Mesenchymal stem cell (in vitro differentiated cells and primary cell): Measurements from ENCODE around the gene ATP5F1D.
A peak's percentile ranks its signal among the peaks of the same experiment; 100 is the strongest.

Source experiments
- DNase-seq: peaks from one replicate; pipeline ENCODE4 v3.0.0-alpha.2; 2013
- H2AFZ ChIP-seq: one replicate; pipeline ENCODE4 v1.6.1; 2013; ENCODE audit warnings: low read depth, mild to moderate bottlenecking, control low read depth, inconsistent platforms, low read length, moderate library complexity
- H2AK5ac ChIP-seq: 2 replicates; pipeline ENCODE4 v1.6.1; 2013; ENCODE audit warnings: low read length, moderate library complexity, mild to moderate bottlenecking, inconsistent platforms; ENCODE audit not compliant: severe bottlenecking
- H2BK120ac ChIP-seq: one replicate; pipeline ENCODE4 v1.6.1; 2013; ENCODE audit warnings: low read depth, mild to moderate bottlenecking, inconsistent platforms, low read length, moderate library complexity
- H2BK12ac ChIP-seq, 2 experiments: one replicate each; pipeline ENCODE4 v1.6.1; 2013; ENCODE audit warnings: inconsistent platforms in 2 of 2, low read length in 2 of 2, mild to moderate bottlenecking in 2 of 2, moderate library complexity in 2 of 2, control low read depth in 1 of 2
- H2BK15ac ChIP-seq: one replicate; pipeline ENCODE4 v1.6.1; 2013; ENCODE audit warnings: mild to moderate bottlenecking, low read depth, inconsistent platforms; ENCODE audit not compliant: poor library complexity, severe bottlenecking
- H2BK5ac ChIP-seq: 2 replicates; pipeline ENCODE4 v1.6.1; 2013; ENCODE audit warnings: low read depth, mild to moderate bottlenecking, low read length, control low read depth, inconsistent platforms; ENCODE audit not compliant: poor library complexity, severe bottlenecking
- H3K14ac ChIP-seq, 2 experiments: one replicate each; pipeline ENCODE4 v1.6.1; 2013; ENCODE audit warnings: inconsistent platforms in 2 of 2, low read length in 2 of 2, control low read depth in 1 of 2, mild to moderate bottlenecking in 1 of 2, moderate library complexity in 1 of 2
- H3K18ac ChIP-seq, 2 experiments: one replicate each; pipeline ENCODE4 v1.6.1; 2013; ENCODE audit warnings: inconsistent platforms in 2 of 2, low read length in 2 of 2, control low read depth in 1 of 2, low read depth in 1 of 2, mild to moderate bottlenecking in 1 of 2
- H3K23ac ChIP-seq, 2 experiments: one replicate each; pipeline ENCODE4 v1.6.1; 2013; ENCODE audit warnings: inconsistent platforms in 2 of 2, low read length in 2 of 2, mild to moderate bottlenecking in 2 of 2, moderate library complexity in 2 of 2, control low read depth in 1 of 2
- H3K27ac ChIP-seq: 2 replicates; pipeline ENCODE4 v1.5.1; 2013; ENCODE audit warnings: mild to moderate bottlenecking, moderate library complexity, low read length, control low read depth, inconsistent platforms; ENCODE audit not compliant: poor library complexity, severe bottlenecking
- H3K27me3 ChIP-seq, 2 experiments: 2 replicates each; pipeline versions ENCODE4 v1.6.1 to v1.7.0; 2013; ENCODE audit warnings: low read length in 2 of 2, mild to moderate bottlenecking in 2 of 2, moderate library complexity in 2 of 2, control low read depth in 1 of 2, inconsistent platforms in 1 of 2; ENCODE audit not compliant: control insufficient read depth in 1 of 2, insufficient read depth in 1 of 2
- H3K36me3 ChIP-seq, 2 experiments: 2 replicates each; pipeline versions ENCODE4 v1.6.1 to v1.7.0; 2013; ENCODE audit warnings: low read length in 2 of 2, control low read depth in 1 of 2, inconsistent platforms in 1 of 2, low read depth in 1 of 2, mild to moderate bottlenecking in 1 of 2; ENCODE audit not compliant: insufficient read depth in 2 of 2, control insufficient read depth in 1 of 2
- H3K4ac ChIP-seq, 2 experiments: one replicate each; pipeline ENCODE4 v1.6.1; 2013; ENCODE audit warnings: inconsistent platforms in 2 of 2, low read length in 2 of 2, mild to moderate bottlenecking in 2 of 2, moderate library complexity in 2 of 2, control low read depth in 1 of 2, low read depth in 1 of 2
- H3K4me1 ChIP-seq: 2 replicates; pipeline ENCODE4 v1.6.1; 2013; ENCODE audit warnings: low read depth, low read length, control low read depth; ENCODE audit not compliant: control insufficient read depth, insufficient read depth
- H3K4me2 ChIP-seq: 2 replicates; pipeline ENCODE4 v1.6.1; 2013; ENCODE audit warnings: low read length, mild to moderate bottlenecking, inconsistent platforms; ENCODE audit not compliant: poor library complexity, severe bottlenecking
- H3K4me3 ChIP-seq, 2 experiments: 2 replicates each; pipeline versions ENCODE4 v1.5.1 to v1.7.0; 2013; ENCODE audit warnings: low read length in 2 of 2, mild to moderate bottlenecking in 2 of 2, control low read depth in 1 of 2, low read depth in 1 of 2; ENCODE audit not compliant: insufficient read depth in 1 of 2
- H3K79me1 ChIP-seq: replicated peaks from 2 replicates; pipeline ENCODE4 v1.6.1; 2013; ENCODE audit warnings: mild to moderate bottlenecking, control low read depth, low read length, inconsistent platforms; ENCODE audit not compliant: poor library complexity, severe bottlenecking
- H3K9ac ChIP-seq: 2 replicates; pipeline ENCODE4 v1.7.0; 2013; ENCODE audit warnings: mild to moderate bottlenecking, low read length, moderate library complexity
- H3K9me3 ChIP-seq: 2 replicates; pipeline ENCODE4 v1.7.0; 2013; ENCODE audit warnings: mild to moderate bottlenecking, low read length; ENCODE audit not compliant: control insufficient read depth
- H4K8ac ChIP-seq: one replicate; pipeline ENCODE4 v1.6.1; 2013; ENCODE audit warnings: inconsistent platforms, mild to moderate bottlenecking, low read length, moderate library complexity
- H4K91ac ChIP-seq: one replicate; pipeline ENCODE4 v1.6.1; 2013; ENCODE audit warnings: mild to moderate bottlenecking, low read length, inconsistent platforms
- WGBS: methylation state at CpG from one replicate; pipeline ENCODE4 v1.1.7; 2013; ENCODE audit warnings: mixed read lengths; 5-methylcytosine and 5-hydroxymethylcytosine counted together

The ATP5F1D gene

DNA sequence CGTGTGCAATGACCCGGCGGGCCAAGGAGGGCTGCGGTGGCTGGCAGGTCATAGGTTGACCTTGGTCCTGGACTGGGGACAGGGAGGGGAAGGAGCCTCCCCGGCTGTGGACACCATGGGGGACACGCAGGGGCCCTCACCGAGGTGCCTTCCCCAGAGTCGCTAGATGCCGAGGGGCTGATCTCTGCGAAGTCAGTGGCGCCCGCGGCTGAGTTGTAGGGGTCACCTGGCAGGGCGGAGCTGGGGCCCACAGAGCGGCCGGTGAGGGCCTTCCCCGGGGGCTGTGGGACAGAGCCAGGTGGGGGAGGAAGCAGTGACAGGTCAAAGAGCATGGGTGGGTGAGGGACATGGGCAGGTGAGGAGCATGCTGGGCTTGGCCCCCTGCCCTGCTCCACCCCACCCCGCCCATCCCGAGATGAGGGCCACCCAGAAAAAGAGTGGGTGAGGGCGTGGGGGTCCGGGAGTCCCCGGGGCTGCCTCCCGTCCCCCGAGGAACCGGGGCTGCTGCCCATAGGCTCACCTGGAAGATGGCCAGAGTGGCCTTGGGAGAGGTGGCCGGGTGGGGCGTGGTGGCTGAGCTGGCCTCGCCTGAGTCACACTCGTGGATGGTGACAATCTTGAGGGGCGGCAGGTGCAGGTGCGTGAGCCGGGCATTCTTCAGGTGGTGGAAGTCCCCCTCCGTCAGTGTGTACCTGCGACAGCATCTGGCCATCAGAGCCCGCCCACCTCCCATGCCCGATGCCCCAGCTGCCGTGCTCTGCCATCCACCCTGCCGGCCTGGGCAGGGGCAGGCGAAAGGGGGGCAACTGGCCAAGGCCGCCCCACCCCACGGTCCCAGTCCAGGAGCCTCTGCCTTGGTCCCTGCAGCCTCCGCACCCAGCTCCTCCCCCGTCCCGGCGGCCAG, 7.2 kb upstream of the ATP5F1D start:
- Histone ChIP-seq H2BK120ac (no peak overlapping the region), H3K36me3 (peaks cover 20 to 63% of the 10 kb centered on the region in 2 experiments), H3K4me2 (no peak overlapping the region), H3K79me1 (peaks cover 32% of the 10 kb centered on the region), H2BK5ac (no peak overlapping the region), H3K4me3 (no peak overlapping the region), H3K14ac (no peak overlapping the region), H3K9me3 (no peaks in the 10 kb centered on the region), H2AK5ac (no peak overlapping the region), H2BK15ac (no peak overlapping the region), H2AFZ (no peak overlapping the region), H3K27me3 (no peaks in the 10 kb centered on the region), H4K8ac (no peak overlapping the region), H3K4ac (no peak overlapping the region), H3K23ac (no peak overlapping the region), H3K9ac (no peak overlapping the region), H3K27ac (no peak overlapping the region), H2BK12ac (no peak overlapping the region), H3K18ac (no peak overlapping the region), H4K91ac (no peak overlapping the region), H3K4me1 (peaks cover 44% of the 10 kb centered on the region)
- WGBS = 96% methylated on average over 45 of the region's 45 CpGs
- DNase-seq = no peak

DNA sequence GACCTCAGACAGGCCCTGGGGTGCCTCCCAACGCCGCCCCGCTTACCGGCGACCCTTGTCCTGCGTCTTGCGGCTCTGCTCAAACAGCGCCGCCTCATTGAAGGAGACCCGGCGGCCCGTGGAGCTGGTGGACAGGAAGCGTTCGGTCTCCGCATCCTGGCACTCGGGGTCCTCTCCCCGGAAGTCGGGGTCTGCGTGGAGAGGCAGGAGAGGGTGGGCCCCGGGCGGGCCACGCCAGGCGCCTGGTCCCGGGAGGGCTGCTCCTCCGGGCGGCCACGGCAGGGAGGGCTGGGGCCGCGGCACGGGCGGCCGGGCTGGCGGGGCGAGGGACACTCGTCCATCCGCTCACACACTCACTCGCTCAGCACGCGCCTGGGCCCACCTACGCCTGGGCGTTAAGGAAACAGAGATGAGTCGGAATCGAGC, 6.6 kb upstream of the ATP5F1D start:
- Histone ChIP-seq H3K14ac (no peak overlapping the region), H3K4me1 (peaks cover 50% of the 10 kb centered on the region), H3K36me3 (peaks cover 20 to 56% of the 10 kb centered on the region in 2 experiments), H3K27me3 (no peaks in the 10 kb centered on the region), H2AFZ (no peak overlapping the region), H4K91ac (no peak overlapping the region), H3K9me3 (no peaks in the 10 kb centered on the region), H3K18ac (no peak overlapping the region), H3K9ac (no peak overlapping the region), H2BK15ac (no peak overlapping the region), H3K4me3 (no peak overlapping the region), H3K4ac (no peak overlapping the region), H4K8ac (no peak overlapping the region), H3K79me1 (peaks cover 32% of the 10 kb centered on the region), H3K23ac (no peak overlapping the region), H3K27ac (no peak overlapping the region), H3K4me2 (no peak overlapping the region), H2BK120ac (no peak overlapping the region), H2BK5ac (no peak overlapping the region), H2AK5ac (no peak overlapping the region), H2BK12ac (no peak overlapping the region)
- no peak for DNase-seq
- WGBS = 97% methylated on average over 43 of the region's 43 CpGs

DNA sequence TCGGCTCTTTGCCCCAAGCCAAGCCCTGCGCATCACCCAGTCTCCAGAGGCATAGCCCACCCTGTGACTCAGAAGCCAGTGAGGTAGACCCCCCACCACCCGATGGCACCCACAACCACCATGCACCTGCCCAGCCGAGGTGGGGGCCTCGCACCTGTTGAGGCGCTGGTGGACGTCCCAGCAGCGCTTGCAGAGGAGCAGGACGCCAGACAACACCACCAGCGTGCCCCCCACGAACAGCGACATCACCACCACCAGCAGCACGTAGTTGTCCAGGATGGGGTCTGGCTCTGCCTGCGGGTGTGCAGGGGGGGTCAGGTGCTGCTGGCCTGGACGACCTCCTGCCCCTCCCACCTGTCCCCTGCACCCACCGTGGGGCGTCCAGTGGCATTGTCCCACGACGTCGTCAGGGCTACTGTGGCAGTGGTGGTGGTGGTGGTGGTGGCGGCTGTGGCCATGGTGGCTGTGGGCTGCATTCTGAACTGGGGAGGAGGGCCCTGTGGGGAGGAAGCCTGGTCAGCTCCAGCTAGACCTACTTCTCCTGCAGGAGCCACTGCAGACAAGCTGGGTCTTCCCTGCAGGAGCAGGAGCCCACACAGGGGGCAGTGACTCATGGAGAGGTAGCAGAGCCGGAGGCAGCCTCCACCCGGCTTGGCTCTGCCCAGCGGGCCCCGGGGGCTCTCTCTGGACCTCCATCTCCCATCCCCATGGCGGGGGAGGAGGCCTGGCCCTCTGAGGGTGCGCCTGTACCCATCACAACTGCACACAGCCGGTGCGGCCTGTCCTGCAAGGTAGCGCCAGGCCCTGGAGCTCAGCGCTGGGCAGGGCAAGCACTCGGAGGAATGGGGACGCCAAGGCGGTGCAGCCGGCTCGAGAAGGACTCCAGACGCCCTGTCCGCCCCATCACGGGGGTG, 5.7 kb upstream of the ATP5F1D start:
- Histone ChIP-seq H3K4me1 (peaks cover 50% of the 10 kb centered on the region), H3K9me3 (no peaks in the 10 kb centered on the region), H2BK12ac (peak overlapping the region in 1 of 2 experiments; percentile 77), H3K79me1 (peaks cover 30% of the 10 kb centered on the region), H2BK120ac (no peak overlapping the region), H4K91ac (peak overlapping the region; percentile 14), H3K4me2 (peak overlapping the region; percentile 85), H2AK5ac (peak overlapping the region; percentile 24), H2AFZ (no peak overlapping the region), H3K4me3 (peak overlapping the region; percentile 47 to 74), H3K27me3 (no peaks in the 10 kb centered on the region), H2BK15ac (no peak overlapping the region), H2BK5ac (no peak overlapping the region), H4K8ac (peak overlapping the region; percentile 48), H3K27ac (peak overlapping the region; percentile 51), H3K14ac (peak overlapping the region in 1 of 2 experiments; percentile 76), H3K18ac (peak overlapping the region in 1 of 2 experiments; percentile 75), H3K4ac (peak overlapping the region; percentile 9 to 32), H3K9ac (peak overlapping the region; percentile 53), H3K36me3 (peaks cover 20 to 47% of the 10 kb centered on the region in 2 experiments), H3K23ac (peak overlapping the region in 1 of 2 experiments; percentile 79)
- 84% methylated on average over 32 of the region's 39 CpGs for WGBS
- DNase-seq = peak; percentile 59
